ENCODE measurements around the gene PARD3. TPM values are rescaled to one million over a fixed set of nuclear protein-coding genes. Genes with fewer than 3 reads are reported as not detected.

Gene PARD3
- total RNA-seq, 1 experiment from 2014 or later, result 46.3 TPM

DNA sequence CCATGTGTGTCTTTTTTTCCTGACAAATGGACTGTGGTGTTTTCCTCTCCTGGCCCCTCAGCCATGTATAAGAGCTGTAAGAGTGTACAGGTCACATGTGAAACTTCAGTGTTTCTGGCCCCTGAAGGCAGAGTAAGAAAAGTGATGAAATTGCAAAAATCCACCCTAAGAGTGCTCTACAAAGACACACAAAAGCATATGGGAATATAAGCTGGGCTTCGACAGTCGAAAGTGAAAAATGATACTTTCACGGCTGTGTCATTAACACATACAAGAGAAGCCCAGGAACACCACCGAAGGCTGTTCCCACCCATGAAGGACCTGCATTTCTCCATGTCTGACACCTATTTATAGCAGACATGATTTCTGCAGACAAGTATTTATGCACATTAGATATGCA, 192.2 kb downstream of the PARD3 start:
- ChIA-PET RAD21 (ENCODE audit: low non-redundant PET in 1 of 2, low total read pairs in 2 of 2, uncharacterized antibody in 2 of 2, unreplicated experiment in 2 of 2) (no interaction called here), CTCF (interaction anchor here (0.9 kb wide), 1 partner anchor 15 kb away, joined by 3 read pairs; no protein-coding TSS in a partner anchor)
- BruUV-seq (replicated peaks), result no TSS peak

More for the DNA sequence above, 192.2 kb downstream of the PARD3 start:
- Histone ChIP-seq H3K9me3 (ENCODE audit: control insufficient read depth in 1 of 2, insufficient read depth in 1 of 2, low read depth in 1 of 2, low read length in 2 of 2) (no peaks in the 10 kb centered on the region), H3K27ac (ENCODE audit: low read depth, low read length) (no peak overlapping the region), H4K20me1 (ENCODE audit: insufficient read depth) (0 out of 2 replicates have a peak, but pooled peaks cover 2% of the 10 kb centered on the region), H2AFZ (ENCODE audit: low read depth, low read length, poor library complexity, severe bottlenecking) (no peak overlapping the region), H3K4me3 (replicated peaks in 1 of 2; ENCODE audit: low read depth in 1 of 2, low read length in 2 of 2) (no peak overlapping the region), H3K9ac (ENCODE audit: low read length) (no peak overlapping the region), H3K9me2 (ENCODE audit: insufficient read depth) (no peaks in the 10 kb centered on the region), H3K36me3 (ENCODE audit: control insufficient read depth in 1 of 2, insufficient read depth in 2 of 2, low read length in 2 of 2) (no peaks in the 10 kb centered on the region), H3K4me1 (ENCODE audit: control insufficient read depth in 1 of 2, insufficient read depth in 2 of 2, low read length in 2 of 2) (peaks cover 10 to 12% of the 10 kb centered on the region in 2 experiments), H3K79me2 (ENCODE audit: insufficient read depth, low read length) (peaks cover 3% of the 10 kb centered on the region), H3K4me2 (ENCODE audit: low read length) (no peak overlapping the region), H3K27me3 (ENCODE audit: insufficient read depth, low read length) (no peaks in the 10 kb centered on the region)
- DNase-seq (ENCODE audit: low read depth, low spot score), result no peak
- intact Hi-C loops (cut with micrococcal nuclease), result no loop called here
- TF ChIP-seq YY1 (IDR thresholded peaks at IDR 0.05; ENCODE audit: extremely low read depth, insufficient replicate concordance, low read depth, low read length) (no peak), POLR2AphosphoS5 (IDR thresholded peaks at IDR 0.05; ENCODE audit: low read depth, low read length) (no peak), SIN3A (IDR thresholded peaks at IDR 0.05; ENCODE audit: low read depth) (no peak), JUND (IDR thresholded peaks at IDR 0.05) (no peak), FOSL1 (IDR thresholded peaks at IDR 0.05; ENCODE audit: low read depth) (no peak), EZH2phosphoT487 (IDR thresholded peaks at IDR 0.05; ENCODE audit: borderline replicate concordance) (no peak), POLR2A (IDR thresholded peaks at IDR 0.05; ENCODE audit: borderline replicate concordance, extremely low read depth, insufficient read depth, insufficient read length) (no peak), CEBPB (IDR thresholded peaks at IDR 0.05; ENCODE audit: low read depth) (no peak), SP1 (IDR thresholded peaks at IDR 0.05; ENCODE audit: low read depth) (no peak), SRF (IDR thresholded peaks at IDR 0.05; ENCODE audit: low read depth) (no peak)
- TF ChIP-seq, protein P1, sequence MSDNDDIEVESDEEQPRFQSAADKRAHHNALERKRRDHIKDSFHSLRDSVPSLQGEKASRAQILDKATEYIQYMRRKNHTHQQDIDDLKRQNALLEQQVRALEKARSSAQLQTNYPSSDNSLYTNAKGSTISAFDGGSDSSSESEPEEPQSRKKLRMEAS (IDR thresholded peaks at IDR 0.05), result no peak
- TF ChIP-seq, protein P2, sequence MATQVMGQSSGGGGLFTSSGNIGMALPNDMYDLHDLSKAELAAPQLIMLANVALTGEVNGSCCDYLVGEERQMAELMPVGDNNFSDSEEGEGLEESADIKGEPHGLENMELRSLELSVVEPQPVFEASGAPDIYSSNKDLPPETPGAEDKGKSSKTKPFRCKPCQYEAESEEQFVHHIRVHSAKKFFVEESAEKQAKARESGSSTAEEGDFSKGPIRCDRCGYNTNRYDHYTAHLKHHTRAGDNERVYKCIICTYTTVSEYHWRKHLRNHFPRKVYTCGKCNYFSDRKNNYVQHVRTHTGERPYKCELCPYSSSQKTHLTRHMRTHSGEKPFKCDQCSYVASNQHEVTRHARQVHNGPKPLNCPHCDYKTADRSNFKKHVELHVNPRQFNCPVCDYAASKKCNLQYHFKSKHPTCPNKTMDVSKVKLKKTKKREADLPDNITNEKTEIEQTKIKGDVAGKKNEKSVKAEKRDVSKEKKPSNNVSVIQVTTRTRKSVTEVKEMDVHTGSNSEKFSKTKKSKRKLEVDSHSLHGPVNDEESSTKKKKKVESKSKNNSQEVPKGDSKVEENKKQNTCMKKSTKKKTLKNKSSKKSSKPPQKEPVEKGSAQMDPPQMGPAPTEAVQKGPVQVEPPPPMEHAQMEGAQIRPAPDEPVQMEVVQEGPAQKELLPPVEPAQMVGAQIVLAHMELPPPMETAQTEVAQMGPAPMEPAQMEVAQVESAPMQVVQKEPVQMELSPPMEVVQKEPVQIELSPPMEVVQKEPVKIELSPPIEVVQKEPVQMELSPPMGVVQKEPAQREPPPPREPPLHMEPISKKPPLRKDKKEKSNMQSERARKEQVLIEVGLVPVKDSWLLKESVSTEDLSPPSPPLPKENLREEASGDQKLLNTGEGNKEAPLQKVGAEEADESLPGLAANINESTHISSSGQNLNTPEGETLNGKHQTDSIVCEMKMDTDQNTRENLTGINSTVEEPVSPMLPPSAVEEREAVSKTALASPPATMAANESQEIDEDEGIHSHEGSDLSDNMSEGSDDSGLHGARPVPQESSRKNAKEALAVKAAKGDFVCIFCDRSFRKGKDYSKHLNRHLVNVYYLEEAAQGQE (IDR thresholded peaks at IDR 0.05; ENCODE audit: low read depth), result no peak
- ATAC-seq, result no peak
- POLR2A ChIA-PET, result no interaction called here

Measured in HCT116 (cell line).